ENCODE measurements around the gene KCNG2. TPM values are rescaled to one million over a fixed set of nuclear protein-coding genes. Genes with fewer than 3 reads are reported as not detected.

Gene KCNG2
- total RNA-seq, 1 donor: not detected

- no peak for DNase-seq (ENCODE audit: low read depth)
- TF ChIP-seq CTCF (IDR thresholded peaks at IDR 0.05; ENCODE audit: insufficient read depth, low read length): no peak
- no peak overlapping the region for H3K4me3 ChIP-seq (ENCODE audit: low read depth, low read length)
Measured at GRCh38 chr18:79774111-79774510, 23.6 kb upstream of the KCNG2 start.

DNA sequence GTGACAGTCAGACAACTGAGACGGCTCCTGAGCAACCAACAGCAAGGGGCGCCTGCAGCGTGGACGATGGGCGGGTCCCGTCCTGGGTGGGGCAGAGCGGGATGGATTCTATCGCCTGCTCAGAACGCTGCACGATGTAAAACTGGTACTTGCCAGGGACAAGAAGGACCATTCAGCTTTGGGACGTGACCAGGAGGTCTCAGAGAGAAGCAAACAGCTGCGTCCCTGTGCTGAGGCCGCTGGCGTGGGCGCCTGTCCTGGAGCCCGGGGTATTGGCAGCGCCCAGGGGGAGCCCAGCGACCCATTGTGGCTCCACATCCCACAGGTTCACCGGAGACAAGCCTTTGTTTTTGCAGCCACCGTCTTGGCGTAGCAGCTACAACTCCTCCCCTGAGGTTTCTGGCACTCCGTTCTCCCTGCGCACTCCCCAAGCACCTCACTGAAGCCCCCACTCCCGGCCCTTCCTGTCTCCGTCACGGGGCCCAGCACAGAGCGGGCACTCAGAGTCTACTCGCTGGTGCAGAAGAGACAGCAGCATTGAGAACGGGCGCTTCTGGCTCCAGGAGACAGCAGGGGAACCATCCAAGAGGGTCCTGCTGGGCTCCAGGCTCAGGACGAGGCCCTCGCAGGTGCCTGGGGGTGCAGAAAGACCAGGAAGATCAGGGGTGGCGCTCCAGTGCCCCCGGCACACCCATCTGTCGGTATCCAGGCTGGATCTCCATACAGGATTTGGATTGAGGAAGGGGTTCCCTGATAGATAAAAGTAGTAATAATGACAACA, 22.1 kb upstream of the KCNG2 start:
- TF ChIP-seq CTCF (IDR thresholded peaks at IDR 0.05; ENCODE audit: insufficient read depth, low read length): no peak
- no peak for DNase-seq (ENCODE audit: low read depth)
- no peak overlapping the region for H3K4me3 ChIP-seq (ENCODE audit: low read depth, low read length)

- TF ChIP-seq CTCF (IDR thresholded peaks at IDR 0.05; ENCODE audit: insufficient read depth, low read length): no peak
- DNase-seq (ENCODE audit: low read depth): no peak
- no peak overlapping the region for H3K4me3 ChIP-seq (ENCODE audit: low read depth, low read length)
Measured at GRCh38 chr18:79776674-79777073, 21.1 kb upstream of the KCNG2 start.

DNA sequence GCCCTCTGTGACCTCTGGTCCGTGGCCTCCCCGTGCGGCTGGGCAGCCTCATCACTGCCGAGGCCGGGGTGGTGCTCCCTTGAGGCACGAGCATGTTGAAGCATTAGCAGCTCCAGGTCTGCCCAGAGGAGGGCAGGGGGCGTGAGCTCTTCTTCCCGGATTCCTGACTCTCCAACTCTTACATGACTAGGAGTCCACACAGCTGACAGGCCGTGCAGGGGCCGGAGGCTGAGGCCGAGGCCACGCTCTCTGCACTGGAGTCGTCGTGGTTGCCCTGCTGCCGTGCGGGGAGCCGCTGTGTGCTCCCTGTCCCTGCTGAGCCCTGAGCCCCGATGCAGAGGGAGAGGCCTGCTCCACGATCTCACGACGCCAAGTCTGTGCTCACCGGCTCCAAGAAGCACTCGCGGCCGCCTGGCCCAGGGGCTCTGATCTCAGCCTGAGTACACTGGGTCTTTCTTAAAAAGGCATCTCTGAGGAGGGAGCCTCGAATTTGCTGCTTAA, 19.4 kb upstream of the KCNG2 start:
- TF ChIP-seq CTCF (IDR thresholded peaks at IDR 0.05; ENCODE audit: insufficient read depth, low read length): no peak
- no peak for DNase-seq (ENCODE audit: low read depth)
- no peak overlapping the region for H3K4me3 ChIP-seq (ENCODE audit: low read depth, low read length)

GRCh38 chr18:79779021-79779699, 18.6 kb upstream of the KCNG2 start:
- H3K4me3 ChIP-seq (ENCODE audit: low read depth, low read length): no peak overlapping the region
- TF ChIP-seq CTCF (IDR thresholded peaks at IDR 0.05; ENCODE audit: insufficient read depth, low read length): no peak
- DNase-seq (ENCODE audit: low read depth): no peak

DNA sequence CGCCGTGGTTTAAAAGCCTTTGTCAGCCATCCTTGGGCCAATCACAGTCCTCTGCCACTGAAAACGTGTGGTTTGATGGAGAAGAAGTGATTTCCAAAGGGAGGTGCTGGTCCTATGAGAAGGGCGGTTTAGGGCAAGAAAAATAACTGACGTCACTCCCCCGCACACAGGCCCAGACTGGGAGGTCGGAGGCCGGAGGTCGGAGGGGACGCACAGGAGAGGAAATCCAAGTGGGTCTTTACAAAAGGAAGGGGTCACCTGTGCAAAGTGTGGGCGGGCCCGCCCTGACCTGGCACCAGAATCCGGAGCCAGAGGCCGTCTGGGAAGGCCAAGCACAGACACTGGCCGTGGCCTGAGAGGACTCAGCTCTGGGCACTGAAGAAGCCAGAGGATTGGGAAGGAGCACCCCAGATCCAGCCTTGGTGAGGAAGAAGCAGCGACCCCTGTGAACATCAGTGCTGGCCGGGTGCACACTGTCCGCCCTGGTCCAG, 18.0 kb upstream of the KCNG2 start:
- TF ChIP-seq CTCF (IDR thresholded peaks at IDR 0.05; ENCODE audit: insufficient read depth, low read length): no peak
- H3K4me3 ChIP-seq (ENCODE audit: low read depth, low read length): no peak overlapping the region
- no peak for DNase-seq (ENCODE audit: low read depth)
